HG03045 (cell line): Measurements from ENCODE around the gene SPNS2.

Source experiments
- ATAC-seq: cut with Tn5 transposase; IDR thresholded peaks from one replicate; pipeline ENCODE4 v1.9.1; 2021; ENCODE audit warnings: mild to moderate bottlenecking, moderate library complexity; ENCODE audit not compliant: unreplicated experiment

SPNS2 gene

DNA sequence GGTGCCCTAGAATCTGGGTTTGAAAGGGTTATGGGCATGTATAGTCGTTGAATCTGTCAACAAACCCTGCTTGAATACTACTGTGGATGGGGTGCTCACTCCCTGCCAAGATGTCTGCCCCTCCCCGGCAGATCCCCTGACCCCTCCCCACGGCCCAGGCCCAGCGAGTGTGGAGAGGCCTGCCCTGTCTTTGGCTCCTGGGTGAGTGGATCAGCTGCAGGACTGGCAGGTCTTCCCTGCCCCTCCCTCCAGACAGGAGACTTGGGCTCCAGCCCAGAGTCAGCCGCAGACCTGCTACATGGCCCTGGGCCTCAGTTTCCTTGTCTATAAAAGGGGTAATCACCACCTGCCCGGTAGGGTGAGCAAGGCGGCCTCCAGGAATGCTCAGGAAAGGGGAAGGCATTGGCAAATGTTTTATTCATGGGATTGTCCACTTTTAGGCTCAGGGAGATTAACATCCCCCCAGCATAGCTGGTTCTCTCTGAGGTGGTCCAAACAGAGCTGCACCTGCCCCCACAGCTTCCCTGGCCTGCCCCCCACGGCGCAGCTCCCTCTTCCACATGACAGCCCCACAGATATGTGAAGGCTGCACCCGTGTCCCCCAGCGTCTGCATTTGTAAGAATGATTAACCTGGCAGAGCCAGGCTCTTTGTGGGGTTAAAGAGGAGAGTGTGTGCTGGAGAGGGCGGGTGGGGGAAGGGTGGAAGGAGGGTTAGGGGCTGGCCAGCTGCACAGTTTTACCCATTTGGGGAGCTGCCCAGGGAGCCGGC is 18.5 kb upstream of the SPNS2 start:
- no peak for ATAC-seq

DNA sequence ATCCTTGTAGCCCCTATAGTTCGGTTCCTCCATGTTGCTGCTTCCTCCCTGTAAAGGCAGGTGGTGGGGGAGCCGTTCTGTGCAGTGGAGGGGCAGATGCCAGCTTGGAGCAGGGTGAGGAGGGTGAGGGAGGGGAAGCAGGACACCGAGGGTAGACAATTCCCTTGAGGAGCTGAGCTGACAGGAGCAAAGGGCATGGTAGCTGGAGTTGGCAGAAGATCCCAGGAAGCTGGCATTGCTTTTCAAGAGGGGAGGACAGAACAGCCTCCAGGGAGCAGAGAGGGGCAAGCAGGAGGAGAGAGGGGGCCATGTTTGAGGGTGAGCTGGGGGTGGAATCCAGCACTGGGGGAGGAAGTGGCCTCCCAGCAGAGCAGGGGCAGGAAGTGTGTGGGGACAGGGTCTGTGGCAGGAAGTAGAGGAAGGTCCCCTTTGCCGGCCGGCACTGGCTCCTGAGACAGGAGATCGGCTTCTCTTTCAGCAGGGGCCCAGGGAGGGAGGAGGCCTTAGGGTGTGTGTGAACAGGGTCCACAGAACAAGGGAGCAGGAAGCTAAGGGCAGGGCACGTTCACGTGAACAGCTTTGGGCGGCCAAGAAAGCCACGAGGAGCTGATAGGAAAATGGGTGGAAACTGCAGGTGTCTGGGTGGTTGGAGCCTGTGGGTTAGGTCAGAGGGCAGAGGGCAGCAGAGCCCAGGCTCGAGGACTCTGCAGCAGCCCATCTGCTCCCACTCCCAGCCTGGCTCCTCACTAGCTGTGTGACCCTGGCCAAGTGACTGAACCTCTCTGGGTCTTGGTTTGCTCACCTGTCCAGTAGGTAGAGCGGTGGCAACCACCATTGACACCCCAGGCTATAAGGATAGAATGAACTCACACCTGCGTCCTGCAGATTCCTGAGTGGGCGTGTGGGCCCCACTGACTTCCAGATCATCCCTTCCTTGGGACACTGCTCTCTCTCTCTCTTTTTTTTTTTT is 17.5 kb upstream of the SPNS2 start:
- no peak for ATAC-seq

DNA sequence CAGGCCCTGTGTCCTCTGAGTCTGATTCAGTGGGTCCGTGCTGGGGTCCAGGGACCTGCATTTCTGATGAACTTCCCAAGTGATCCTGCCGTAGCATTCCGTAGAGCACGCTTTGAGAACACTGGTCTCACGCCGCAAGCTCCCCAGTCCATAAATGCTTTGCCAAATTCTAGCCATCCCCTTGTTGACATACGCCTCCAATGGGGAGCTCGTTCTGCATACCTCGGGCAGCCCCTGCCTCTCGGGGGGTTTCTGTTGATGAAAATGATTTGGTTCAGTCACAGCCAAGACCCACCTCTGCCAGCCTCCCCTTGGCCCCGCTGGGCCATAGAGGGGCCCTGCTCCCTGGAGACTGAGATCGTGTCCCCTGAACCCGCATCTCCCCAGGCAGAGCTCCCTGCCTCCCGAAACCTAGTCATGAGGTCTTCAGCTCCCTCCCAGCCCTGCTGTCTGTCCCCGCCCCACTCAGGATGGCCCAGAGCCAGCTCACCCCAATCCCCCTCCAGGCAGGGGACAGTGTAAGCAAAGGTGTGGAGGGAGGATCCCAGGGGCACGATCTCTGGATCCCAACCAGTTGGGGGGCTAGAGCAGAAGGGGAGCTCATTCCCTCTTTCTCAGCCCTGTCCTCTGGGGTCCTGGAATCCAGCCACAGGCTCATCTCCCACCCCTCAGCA is 16.2 kb upstream of the SPNS2 start:
- ATAC-seq = no peak

DNA sequence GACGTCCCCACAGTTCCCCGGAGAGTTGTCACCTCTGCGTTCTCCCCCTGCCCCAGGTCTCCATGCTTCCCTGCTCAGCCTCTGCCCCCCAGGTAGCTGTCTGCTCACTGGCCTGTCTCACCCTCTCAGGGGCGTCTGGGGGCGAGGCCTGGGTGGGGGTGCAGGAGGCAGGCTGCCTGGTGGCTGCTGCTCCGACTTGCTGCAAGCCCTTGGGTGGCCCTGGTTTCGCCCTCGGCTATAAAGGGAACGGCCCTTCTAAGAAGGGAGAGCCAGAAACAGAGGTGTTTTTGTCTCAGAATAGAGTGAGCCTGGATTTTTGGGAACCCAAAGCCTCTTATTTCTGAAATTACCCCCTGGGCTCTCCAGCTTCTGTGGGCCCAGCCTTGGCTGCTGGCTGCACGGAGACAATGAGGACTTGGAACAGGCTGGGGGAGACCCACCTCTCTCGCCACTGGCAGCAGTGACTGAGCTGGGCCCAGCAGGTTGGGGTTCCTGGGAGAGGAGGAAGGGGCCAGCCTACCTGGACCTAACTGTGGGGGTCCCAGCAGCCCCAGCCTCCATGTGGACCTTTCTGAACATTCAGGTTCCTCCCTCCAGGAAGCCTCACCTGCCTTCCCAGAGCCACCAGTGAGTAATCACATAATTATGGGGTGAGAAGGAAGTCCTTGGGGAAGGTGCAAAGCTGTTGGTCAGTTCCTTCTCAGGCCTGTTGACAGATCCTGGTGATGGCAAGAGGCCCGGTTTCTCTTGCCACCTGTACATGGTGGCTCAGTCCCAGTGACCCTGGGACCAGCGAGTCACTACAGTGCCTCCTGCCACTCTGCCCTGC is 15.5 kb upstream of the SPNS2 start:
- no peak for ATAC-seq

DNA sequence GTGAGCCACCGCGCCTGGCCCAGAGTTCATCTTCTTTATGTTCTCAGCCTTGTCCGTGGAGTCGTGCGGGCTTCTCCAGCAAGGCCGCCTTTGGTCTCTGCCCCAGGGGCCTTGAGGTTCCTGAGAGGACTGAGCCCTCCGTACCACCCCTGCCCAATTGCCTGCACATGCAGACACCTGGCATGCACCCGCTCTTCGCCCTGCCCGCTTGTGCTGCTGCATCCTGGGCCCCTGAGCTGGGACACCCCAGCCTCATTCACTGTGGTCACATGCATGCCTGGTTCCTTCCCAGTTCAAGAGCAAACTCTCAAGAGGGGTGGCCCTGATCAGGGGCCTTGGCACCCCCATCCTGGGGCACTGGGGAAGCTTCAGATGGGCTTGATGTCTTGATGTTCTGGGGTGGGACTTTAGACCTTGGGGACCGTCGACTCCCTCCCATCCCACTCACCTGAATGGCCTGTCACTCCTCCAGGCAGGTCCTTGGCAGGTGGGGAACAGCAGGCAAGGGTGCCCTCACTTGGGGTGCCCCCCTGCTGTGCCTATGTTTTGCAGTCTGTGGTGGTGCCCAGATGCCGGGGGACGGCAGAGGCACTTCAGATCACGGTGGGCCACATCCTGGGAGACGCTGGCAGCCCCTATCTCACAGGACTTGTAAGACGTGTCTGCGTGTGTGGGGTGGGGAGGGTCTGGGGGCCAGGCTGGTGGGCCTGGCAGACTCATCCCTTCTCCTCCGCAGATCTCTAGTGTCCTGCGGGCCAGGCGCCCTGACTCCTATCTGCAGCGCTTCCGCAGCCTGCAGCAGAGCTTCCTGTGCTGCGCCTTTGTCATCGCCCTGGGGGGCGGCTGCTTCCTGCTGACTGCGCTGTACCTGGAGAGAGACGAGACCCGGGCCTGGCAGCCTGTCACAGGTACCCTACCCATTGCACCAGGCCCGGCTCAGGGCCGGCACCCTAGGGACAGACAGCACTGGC is 12.7 kb upstream of the SPNS2 start:
- ATAC-seq = no peak

DNA sequence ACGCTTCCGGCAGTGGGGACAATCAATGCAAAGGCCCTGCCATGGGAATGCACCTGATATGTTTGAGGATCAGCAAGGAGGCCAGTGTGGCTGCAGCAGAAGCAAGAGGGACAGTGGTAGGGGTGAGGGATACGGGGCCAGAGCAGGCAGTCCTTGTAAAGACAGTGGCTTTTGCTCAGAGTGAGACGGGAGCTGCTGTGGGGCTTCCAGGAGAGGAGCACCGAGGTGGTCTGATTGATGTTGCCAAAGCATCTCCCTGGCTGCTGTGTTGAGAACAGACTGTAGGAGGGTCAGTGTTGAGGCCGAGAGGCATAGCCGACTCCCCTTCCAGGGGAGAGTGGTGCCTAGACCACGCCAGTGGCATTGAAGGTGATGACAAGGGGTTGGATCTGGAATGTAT is 11.4 kb upstream of the SPNS2 start:
- ATAC-seq = no peak

DNA sequence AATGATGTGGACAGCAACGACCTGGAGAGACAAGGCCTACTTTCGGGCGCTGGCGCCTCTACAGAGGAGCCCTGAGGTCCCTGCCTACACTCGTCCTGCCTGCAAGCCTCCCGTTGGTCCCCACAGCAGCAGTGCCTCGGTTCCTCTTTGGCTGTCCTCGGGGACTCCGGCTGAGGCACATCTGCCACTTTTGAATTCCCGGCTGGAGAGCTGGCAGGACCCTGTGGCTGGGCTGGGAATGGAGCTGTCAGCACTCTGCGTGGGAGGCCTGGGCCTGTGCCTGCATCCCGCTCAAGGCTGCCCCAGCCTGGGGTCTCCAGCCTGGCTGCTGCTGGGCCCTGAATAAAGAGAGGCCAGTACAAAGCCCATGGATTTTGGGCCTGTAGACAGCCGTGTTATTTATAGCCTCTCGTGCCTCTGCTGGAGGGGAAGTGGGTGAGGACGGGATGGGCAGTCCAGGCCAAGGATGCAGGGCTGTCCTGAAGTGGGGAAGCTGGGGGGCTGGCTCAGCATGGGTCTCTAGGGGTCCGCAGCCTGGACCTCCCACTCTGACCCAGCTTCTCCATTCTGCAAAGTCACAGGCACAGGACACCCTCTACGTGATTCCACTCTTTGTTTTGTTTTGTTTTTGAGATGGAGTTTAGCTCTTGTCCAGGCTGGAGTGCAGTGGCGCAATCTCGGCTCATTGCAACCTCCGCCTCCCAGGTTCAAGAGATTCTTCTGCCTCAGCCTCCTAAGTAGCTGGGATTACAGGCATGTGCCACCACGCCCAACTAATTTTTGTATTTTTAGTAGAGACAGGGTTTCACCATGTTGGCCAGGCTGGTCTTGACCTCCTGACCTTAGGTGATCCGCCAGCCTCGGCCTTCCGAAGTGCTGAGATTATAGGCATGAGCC is 10.6 kb upstream of the SPNS2 start:
- ATAC-seq = no peak

DNA sequence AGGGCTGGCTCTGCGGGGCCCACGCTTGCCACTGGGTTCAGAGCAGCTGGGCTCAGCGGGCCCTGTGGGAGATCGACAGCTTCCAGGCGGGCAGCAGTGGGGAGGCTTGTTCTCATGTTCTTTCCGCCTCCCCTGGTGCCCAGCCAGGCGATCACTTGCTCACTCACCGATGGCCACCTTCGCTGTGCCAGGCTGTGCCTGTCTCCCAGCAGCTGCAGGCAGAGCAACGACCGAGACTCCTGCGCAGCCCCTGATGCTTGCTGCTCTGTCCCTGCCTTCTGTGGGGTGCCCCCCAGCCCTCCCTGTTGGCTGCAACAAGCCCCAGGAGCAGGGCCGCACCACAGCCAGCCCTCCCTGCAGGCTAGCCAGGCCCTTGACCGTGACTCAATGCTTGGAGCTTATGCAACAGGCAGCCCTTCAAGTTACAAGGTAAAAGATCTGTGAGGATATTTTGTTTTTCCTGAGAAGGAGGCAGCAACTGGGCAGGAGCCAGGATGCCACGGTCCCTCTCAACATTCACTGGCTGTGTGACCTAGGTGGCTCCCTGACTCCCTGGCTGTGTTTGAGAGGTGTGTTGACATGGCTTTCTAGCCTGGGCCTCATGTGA is 9.6 kb upstream of the SPNS2 start:
- no peak for ATAC-seq

DNA sequence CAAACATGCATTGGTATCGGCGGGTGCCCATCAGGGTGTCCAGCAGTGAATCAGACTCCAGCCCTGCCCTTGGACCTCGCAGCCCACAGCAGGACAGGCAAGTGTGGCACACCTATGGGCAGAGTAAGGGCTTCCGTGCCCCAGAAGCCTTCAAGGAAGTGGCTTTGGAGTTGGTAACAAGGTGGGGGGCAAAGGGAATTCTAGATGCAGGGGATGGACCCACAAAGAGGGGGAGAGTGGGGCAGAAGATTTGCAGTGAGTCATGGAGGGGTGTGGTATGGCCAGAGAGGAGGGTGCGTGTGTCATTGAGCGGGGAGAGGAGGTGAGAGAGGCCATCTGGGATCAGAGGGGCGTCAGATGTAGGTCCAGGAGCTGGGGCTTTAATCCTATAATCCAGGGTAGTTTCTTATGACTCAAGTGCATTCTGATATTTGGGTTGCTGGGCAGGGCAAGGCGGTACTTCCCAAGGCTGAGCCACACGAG is 8.5 kb upstream of the SPNS2 start:
- ATAC-seq = no peak

DNA sequence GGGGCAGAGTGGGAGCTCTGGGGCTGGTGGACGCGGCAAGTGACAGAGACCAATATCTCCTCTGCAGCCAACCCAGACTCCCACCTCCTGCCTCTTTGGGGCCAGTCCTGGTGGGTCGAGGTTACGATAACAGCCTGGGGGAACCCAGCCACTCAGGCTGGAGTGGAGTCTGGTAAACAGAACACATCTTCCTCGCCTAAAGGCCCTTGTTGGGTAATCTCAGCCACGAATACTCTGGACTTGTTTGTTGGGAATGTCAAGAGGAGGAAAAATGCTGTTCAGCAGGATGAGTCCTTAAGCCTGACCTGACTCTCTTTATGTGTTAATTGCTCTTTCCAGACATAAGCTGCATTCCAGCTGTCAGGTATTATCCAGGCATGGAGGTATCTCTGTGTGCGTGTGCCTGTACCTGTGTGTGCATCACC is 8.0 kb upstream of the SPNS2 start:
- ATAC-seq = no peak

DNA sequence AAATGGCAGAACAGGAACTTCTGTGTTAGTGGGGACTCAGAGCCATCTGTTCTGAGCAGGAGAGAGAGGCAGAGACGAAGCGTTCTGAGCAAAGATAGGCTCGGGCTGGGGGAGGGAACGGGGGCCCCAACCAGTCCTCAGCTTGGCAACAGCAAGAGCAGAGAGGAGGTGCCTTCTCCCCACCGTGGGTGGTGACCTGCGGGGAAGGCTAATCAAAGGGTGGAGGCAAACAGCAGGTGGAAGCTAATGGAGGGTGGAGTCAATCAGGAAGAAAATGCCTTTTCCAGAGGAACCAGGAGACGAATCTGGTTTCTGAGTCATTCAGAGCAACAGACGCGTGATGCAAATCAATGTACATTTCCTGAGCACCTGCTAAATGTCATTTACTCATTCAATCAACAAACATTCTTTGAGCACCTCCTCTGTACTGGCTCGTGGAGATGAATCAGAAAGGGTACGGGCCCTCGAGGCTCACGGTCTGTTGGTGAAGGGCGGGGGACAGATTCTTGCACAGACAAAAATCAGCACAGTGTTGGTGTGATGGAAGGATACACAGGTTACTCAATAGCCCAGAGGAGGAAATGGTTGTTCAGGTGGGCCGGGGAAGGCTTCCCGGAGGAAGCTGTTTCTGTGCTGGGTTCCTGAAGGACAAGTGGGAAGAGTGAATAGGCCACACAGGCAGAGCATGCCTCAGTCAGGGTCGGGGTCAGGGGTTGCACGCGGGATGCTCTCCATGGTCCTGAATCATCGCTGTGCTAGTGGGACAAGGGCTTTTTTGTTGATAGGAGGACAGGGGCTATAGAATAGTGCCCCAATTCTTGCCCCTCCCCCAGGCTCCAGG is 5.7 kb upstream of the SPNS2 start:
- no peak for ATAC-seq

DNA sequence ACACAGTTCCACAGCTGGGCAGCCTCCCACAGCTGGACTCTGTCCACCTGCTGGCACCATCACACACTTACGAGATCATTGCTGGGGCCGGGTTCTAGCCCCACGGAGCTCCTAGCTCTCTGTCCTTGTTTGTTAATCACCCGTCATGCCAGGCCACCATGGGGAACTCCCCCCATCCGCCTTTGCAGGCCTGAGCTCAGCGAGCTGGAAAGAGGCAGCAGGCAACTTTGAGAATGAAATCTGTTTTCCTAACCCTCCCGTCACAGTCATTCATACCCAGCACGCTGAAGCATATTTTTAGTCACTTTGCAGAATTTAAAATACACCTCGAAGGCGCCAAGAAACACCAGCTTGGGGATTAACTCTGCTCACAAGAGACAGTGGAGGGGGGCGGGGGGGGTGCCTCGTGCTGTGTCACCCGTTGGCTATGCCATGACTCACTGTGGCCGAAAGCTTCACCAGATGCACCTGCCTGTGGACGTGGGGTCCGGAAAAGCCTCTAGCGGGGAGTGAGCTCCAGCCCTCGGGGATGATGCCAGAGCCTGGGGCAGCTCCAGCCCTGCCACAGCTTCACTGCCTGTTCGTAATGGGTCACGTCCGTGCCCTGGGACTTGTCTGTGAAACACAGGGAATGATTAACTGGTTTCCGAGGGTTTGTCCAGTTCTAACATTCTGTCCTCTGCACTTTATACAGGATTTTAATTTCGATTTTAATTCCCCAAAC is 1.4 kb upstream of the SPNS2 start:
- ATAC-seq = no peak

DNA sequence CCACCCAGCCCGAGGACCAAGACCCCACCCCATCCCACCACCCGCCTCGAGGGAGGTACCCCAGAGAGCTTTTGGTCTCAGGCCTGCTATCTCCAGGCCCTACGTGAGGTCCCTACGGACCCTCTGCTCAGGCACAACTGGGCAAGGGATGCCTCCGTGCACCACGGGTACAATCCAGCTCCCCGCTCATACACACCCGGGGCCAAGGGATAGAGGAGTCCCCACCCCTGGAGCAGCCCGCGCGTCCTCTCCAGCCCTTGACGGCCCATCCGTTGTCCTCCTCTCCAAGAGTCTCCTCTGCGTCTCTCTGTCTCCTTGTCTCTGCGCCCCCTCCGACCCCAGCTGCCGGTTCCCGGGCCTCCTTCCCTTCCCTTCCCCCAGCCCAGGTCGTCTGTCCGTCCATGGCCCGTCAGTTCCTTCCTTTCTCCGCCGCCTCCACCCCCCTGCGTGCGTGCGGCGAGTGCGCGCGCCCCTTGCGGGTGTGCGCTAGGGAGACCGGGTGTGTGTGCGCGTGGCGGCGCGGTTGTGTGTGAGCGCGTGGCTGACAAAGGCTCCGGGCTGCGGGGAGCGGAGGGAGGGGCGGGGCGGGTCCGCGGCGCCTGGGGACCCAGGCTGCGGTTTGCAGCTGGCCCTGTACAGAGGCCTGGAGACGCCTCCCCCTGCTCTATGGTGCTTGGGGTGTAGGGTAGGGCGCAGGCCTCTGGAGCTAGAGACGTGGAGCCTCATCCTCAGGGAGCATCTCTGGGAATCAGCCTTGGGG is 930 bp downstream of the SPNS2 start:
- no peak for ATAC-seq

DNA sequence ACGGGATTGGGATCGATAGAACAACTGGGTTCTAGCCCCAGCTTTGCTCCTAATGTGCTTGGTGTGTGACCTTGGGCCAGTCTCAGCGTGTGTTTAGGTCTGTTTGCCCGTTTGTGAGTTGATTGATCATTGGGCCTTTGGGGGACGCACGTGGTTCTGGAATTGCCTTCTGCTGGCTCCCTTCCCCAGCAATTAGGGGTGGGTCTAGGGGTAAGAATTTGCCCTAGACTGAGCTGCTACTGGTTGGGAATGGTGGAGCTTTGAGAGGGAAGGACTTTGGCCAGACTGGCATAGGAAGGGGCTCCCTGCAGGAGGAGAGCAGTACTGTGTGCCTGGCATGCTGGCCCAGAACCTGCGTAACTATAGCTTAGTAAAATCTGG is 1.5 kb downstream of the SPNS2 start:
- no peak for ATAC-seq

DNA sequence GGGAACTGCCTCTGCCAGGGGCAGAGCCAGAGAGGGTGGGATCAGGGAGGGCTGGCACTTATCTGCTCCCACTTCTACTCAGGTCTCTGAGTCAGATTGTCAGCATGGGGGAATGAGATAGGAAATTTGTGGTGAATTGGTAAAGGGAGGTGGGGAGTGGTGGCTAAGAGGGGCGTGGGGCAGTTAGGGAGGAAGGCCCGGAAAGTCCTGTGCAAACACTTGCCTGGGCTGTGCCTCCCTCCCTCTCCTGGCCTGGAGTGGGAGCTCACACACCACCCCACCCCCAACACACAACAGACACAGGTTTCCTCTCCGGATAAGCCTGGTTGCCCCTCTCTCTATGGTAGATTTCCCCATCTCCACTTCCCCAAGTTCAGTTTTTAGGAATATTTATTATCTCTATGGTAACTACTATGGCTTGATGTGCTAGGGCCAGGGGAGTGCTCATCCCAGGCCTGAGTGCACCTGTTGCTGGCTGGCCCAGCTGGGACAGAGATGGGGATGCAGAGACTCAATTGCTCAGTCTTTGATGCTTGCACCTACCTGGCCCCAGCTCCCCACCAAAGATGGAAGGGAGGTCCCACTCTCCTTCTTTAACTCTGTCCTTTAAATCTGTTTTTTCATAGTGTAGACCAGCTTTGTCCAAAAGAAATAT is 2.7 kb downstream of the SPNS2 start:
- no peak for ATAC-seq
